GM06990 (cell line): Measurements from ENCODE around the gene OR56A5.

Source experiments
- DNase-seq: peaks from one replicate; pipeline ENCODE4 v3.0.0-alpha.2; 2011; ENCODE audit not compliant: insufficient read length; ENCODE audit errors: extremely low read depth
- H3K27me3 ChIP-seq: replicated peaks from 2 replicates; pipeline ENCODE4 v1.6.0; 2011; ENCODE audit warnings: low read length; ENCODE audit not compliant: control insufficient read depth, insufficient read depth
- H3K36me3 ChIP-seq: 2 replicates; pipeline ENCODE4 v1.5.1; 2011; ENCODE audit warnings: low read length; ENCODE audit not compliant: control insufficient read depth, insufficient read depth
- H3K4me3 ChIP-seq: replicated peaks from 2 replicates; pipeline ENCODE4 v1.5.1; 2011; ENCODE audit warnings: low read depth, mild to moderate bottlenecking, control low read depth, low read length
- CTCF ChIP-seq: IDR thresholded peaks from 2 replicates; pipeline ENCODE4 v1.5.1; 2011; ENCODE audit warnings: low read length, control low read depth, mild to moderate bottlenecking, inconsistent platforms; ENCODE audit not compliant: insufficient read depth, poor library complexity, severe bottlenecking

OR56A5 gene

GRCh38 chr11:5933116-5933515 lies 35.2 kb downstream of the OR56A5 start:
- TF ChIP-seq CTCF, result no peak
- H3K27me3 ChIP-seq, result no peaks in the 10 kb centered on the region
- H3K36me3 ChIP-seq, result no peaks in the 10 kb centered on the region
- no peak for DNase-seq
- H3K4me3 ChIP-seq, result no peak overlapping the region

- DNase-seq, result no peak
- H3K4me3 ChIP-seq, result no peak overlapping the region
- no peak for TF ChIP-seq CTCF
- H3K27me3 ChIP-seq, result no peaks in the 10 kb centered on the region
- no peaks in the 10 kb centered on the region for H3K36me3 ChIP-seq
These were observed 35.6 kb downstream of the OR56A5 start for GRCh38 chr11:5932671-5933070.

DNA sequence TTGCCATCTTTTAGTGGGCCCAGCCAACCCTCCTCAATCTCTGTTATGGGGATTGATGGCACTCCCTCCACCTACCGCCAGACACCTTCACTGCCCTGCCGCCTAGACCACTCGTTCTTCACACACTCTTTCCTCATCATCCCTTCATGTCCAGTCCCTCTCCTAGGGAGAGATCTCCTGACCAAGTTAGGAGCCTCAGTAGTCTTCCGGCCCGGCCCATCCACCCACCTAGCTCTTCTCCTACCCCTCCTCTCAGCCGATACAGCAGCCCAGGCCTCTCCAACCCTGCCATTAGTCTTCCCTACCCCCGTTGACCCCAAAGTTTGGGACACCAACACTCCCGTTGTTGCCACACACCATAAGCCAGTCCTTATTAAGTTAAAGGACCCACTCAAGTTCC lies 37.2 kb downstream of the OR56A5 start:
- H3K27me3 ChIP-seq, result no peaks in the 10 kb centered on the region
- H3K4me3 ChIP-seq, result no peak overlapping the region
- no peaks in the 10 kb centered on the region for H3K36me3 ChIP-seq
- no peak for TF ChIP-seq CTCF
- DNase-seq, result no peak

DNA sequence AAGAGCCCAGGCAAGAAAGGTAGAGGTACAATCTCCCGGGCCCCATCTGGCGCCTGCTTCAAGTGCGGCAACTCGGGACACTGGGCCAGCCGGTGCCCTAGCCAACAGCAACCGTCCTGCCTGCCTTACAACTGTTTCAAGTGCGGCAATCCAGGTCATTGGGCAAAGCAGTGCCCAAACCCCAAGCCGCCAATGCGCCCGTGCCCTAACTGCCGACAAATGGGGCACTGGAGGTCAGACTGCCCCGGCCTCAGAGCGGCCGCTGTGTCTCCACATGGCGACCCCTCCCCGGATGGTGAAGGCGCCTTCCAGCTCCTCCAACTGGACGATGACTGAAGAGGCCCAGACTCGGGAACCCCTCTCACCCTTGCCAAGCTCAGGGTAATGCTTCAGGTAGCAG lies 37.7 kb downstream of the OR56A5 start:
- no peak for TF ChIP-seq CTCF
- Histone ChIP-seq H3K27me3 (no peaks in the 10 kb centered on the region), H3K36me3 (no peaks in the 10 kb centered on the region), H3K4me3 (no peak overlapping the region)
- no peak for DNase-seq

- Histone ChIP-seq H3K4me3 (no peak overlapping the region), H3K36me3 (no peaks in the 10 kb centered on the region), H3K27me3 (no peaks in the 10 kb centered on the region)
- no peak for DNase-seq
- no peak for TF ChIP-seq CTCF
These were observed 38.5 kb downstream of the OR56A5 start for GRCh38 chr11:5929571-5930368.

GRCh38 chr11:5928811-5929210 lies 39.5 kb downstream of the OR56A5 start:
- no peak for DNase-seq
- H3K36me3 ChIP-seq, result no peaks in the 10 kb centered on the region
- no peaks in the 10 kb centered on the region for H3K27me3 ChIP-seq
- no peak for TF ChIP-seq CTCF
- H3K4me3 ChIP-seq, result no peak overlapping the region
